ENCODE measurements around the gene NXPE2. TPM values are rescaled to one million over a fixed set of nuclear protein-coding genes. Genes with fewer than 3 reads are reported as not detected.

Gene NXPE2
- total RNA-seq, 4 donors from 2014 or later: 0.17 to 0.66 TPM; not detected in 2

- TF ChIP-seq CTCF (IDR thresholded peaks at IDR 0.05; ENCODE audit: low read depth): no peak
Measured at GRCh38 chr11:114746013-114746412, 67.7 kb downstream of the NXPE2 start.

Other genes starting within 250 kb of the NXPE2 start
- gene REXO2, start 239.1 kb upstream of the NXPE2 start, total RNA-seq: 100 to 1,000 TPM in 2 of 4 donors, 10 to 100 TPM in 2; 74.2 to 180 (median 92.0) TPM
- gene NXPE1, start 118.6 kb upstream of the NXPE2 start, total RNA-seq: not detected
- gene NXPE4, start 82.7 kb upstream of the NXPE2 start, total RNA-seq: under 1 TPM in 1 of 4 donors, not detected in 3; 0.22 TPM

Measured in subcutaneous adipose tissue (tissue), 4 donors.